SKM-1 (cell line): Measurements from ENCODE around the gene TBC1D22A.

Source experiments
- DNase-seq: peaks from one replicate; lab custom pipeline; 2025; ENCODE audit not compliant: unreplicated experiment; lab: John Stamatoyannopoulos, UW

Gene TBC1D22A

DNA sequence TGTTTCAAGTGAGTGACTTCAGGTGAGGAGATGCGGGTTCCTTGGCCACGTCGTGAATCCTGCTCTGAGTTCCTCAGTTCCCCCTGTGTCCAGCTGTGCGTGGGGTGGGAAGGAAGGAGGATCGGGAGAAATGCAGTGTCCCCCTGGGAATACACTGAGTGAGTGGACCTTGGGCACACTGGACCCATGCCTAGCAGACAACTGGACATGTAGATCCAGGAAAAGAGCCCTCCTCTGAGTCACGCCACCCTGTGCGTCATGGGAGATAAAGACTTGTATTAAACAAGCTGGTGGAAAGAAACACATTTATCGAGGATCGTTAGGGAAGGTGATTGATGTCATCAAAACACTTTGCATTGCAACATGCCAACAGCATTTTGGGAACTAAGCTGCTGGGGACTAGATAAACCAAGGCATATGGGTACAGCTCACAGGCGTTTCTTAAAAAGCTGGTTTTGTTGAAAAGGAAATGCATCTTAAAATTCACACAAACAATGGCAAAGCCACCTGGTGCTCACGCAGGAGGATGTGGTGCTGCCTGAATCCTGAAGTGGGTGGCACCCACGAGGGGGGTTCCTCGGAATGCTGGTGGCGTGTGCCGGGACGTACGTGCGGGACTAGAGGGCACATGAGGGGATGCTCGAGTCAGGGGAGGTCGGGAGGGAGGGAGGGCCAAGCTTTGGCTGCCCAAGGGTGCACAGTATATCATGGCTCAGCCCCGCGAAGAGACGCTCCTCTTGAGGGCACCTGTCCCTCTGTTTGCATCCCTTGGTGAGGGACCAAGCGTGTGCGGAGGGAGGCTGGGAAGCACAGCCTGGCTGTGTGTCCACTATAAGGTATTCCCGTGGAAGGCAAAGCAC, 303.5 kb downstream of the TBC1D22A start:
- no peak for DNase-seq

DNA sequence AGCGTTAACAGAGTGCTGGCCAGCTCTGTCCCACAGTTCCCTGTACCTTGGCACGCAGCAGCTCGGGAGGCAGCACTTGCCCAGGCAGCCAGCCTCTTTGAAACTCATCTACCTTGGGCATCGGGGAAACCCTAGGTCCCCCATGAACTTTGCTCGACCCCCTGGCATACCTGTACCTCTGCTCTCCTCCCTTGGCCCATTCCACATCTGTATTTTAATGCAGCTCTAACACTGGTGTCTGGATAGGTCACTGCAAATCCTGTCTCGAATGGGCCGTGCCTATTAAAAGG, 304.1 kb downstream of the TBC1D22A start:
- DNase-seq: no peak

DNA sequence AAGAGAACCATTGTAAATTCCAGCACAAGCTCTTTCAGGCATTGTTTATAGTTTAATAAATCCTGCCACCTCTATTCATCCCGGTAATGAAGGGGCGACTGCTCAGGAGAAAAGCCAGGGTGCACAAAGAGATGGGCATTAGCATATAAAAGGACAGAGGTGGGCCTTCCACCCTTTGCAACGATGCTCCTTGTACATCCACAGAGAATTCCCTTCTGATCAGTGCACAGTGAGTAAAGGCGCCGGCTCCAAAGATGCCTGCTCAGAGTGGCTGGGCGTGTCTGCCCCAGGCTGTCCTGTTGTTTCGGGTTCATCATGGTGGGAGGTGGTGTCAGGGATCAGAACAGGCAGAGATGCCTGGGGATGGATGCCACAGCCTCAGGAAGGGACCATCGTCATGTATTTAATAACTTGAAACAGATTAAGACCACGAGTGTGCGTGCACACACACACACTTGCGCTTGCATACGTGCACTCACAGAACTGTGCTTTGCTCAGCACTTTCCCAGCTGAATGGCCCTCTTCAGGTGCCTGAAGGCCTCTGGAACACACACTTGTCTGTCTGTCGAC, 305.0 kb downstream of the TBC1D22A start:
- DNase-seq: no peak

DNA sequence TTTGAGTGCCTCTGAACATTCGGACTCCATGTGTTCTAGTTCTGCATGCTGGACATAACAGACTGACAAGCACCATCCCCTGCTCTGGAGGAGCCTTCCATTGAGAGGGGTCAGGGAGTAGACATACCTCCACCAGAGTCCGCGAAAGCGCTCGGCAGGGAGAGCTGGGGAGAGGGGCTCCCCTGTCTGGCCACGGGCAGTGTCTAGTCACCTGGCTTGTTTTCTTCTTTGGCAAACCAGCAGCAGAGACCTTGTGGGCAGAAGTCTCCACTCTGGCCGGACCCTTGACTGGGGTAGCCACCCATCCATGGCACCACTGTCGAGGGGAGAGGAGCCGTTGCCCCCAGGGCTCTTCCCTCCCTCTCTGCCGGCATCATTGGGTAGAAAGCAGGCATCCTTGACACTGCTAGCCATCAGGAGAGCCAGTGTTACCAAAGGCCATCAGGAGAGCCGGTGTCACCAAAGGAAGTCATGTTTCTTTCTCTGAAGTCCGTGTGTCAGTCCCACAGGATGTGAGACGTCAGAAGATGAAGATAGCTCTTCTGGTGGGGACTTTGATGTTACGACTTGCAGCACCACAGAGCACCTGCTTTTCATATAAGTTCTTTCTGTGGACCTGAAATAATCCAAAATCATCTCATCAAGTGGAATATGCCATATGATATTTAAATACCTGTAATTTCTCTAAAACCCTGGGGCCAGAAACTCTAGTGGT, 305.6 kb downstream of the TBC1D22A start:
- DNase-seq: no peak

DNA sequence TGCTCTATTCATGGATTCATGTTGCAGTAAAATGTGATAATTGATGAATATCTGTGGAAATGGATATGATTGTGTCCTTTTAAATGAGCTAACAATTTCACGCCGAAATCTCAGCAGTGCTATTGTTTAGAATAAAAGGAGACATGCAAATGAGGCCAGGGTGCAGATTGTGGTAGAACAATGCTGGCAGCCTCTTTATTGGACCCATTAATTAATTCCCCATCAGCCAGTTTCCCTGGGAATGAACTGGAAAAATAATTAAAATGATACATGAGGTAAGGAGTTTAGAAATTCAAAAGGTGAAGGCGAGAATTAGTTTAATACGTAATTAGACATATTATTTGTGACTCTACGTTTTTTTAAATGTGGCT, 306.2 kb downstream of the TBC1D22A start:
- no peak for DNase-seq

DNA sequence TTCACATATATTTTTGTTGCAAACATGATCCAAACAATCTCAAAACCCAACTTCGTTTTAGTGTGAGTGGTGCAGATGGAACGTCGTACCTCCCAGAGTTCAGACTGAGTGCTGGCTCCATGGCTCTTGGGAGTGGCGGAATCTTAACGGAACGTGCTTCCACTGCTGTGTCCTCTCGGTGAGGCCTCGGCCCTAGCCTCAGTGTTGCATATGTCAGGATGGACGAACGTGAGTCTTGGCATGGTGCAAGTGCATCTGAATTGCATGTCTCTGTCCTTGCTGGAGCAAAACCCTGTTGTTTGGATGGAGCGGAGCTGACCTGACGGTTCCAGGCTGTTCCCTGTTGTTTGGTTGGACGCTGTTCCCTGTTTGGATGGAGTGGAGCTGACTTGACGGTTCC, 306.8 kb downstream of the TBC1D22A start:
- DNase-seq: no peak

DNA sequence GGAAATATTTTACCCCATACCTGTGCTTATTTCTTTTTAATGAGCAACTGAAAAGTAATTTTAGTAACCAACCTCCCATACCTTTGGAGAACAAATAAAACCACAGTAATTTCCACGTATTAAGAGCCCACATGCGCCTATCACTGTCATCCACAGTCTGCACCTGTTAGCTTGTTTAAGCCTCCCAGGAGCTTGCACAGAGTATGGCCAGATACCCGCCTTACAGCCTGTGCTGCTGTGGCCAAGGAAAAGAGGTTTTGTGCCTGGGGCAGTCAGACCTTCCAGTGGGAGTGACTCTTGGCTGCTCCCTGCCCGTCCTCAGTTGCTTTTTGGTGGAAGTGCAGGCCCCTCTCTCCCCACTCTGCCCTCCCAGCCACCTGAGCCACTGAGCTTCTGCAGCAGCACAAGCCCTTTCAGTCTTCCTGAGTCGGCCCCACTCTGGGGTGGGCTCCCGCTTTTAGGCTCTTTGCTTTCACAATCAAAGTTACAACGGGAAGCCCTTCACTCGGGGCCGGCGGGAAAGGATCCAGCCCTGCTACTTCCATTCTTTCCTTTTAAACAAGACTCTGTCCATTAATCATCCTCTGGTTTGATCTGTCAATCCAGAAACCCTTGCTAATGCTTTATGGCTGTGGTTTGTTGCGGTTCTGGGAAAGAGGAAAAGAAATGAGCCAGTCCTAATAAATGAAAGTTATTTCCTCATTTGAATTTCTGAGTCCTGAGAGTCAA, 308.8 kb downstream of the TBC1D22A start:
- DNase-seq: no peak

DNA sequence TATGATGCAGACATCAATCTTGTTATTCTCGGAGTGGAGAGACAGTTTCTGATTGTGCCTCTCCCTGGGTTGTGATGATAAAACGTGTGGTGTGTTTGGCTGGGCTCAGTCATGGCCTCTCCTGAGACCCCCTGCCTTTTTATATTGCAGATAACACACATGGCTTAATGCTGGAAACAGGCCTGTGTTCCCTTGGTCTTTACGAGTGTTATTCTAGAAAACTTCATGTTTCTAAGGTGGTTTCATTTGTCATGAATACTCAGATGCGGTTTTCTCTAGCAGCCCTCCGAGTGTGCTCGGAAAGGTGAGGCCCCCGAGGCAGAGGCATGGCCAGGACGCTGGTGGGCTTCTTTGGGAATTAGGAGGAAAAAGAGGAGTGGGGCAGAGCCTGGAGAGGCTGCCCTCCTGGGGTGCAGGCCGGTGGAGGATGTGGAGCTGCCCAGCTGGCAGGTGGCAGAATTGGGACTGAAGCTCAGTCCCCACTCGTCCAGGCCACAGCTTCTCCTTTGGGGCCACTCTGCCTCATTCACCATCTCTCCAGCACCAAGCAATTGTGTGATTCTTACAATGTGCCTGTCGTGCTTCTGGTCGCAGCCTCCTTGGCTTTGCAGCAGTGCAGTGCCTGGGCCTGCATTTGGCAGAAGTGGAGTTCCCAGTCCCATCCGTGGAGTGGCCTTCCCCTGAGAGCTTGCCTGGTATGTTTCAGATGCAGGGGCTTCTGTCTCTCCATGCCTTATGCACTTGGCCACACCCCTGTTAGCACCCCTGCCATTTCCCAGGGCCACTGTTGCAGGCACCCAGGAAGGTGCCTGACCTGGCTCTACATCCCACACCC, 309.6 kb downstream of the TBC1D22A start:
- DNase-seq: no peak

DNA sequence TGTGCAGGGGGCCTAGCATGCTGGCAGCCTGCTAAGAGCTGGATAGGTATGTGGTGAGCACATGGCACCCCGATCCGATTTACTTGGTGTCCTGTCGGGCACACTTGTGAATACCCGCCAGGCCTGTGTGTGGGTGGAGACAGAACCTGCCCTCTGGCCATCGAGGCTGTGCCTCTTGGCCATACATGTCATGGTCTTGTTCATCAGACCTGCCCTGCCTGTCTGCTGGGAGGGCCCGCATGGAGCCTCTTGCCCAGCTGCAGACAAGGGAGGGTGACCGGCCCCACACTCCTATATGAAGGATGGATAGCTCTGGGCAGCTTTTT, 310.2 kb downstream of the TBC1D22A start:
- no peak for DNase-seq

DNA sequence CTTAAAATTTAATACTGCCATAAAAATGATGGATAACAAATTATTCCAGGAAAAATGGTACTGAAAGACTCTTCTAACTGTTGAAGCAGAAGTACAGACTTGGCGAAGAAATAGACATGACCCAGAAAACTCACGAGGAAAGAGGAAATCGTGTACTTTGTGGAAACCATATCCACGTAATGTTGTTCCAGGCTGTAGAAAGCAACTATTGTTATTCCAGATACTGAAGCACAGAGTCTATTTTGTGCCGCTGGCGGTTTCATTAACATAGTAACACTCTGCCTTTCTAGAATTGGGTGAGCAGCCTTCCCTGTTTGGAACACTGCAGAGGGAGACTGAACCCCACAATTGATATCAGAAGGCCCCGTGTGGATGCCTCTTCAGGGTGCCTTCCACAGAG, 310.6 kb downstream of the TBC1D22A start:
- DNase-seq: no peak

DNA sequence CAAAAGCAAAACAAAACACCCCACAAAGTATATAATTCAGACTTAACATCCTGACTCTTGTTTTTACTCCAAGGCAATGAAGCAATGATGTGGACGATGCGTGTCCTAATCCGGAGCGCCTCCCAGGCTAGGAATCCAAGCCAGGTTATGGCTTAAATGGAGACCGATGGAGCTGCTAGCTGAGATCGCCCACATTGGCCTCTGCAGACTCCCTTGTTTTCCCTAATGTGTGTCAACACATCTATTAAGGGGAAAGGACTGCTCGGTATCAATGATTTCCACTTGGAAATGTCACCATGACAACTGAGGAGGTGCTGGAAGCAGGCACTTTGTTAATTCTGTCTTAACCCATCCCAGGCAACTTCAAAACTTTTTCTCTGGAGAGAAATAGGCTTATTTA, 311.7 kb downstream of the TBC1D22A start:
- DNase-seq: no peak

DNA sequence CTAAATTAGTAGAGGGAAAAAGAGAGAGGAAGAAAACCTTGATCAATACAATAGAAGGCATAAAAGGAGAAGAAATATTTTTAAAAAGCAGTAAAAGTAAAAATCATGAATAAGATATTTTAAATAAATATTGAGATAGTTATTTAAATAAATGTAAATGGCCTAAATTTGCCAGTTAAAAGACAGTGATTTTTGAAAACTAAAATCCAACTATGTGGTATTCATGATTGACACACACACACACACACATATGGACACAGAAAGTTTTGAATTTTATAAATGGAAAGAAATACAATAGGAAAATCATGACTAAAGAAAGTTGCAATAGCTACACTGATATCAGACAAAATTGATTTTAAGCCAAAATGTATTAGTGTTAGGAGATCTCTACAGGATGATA, 313.1 kb downstream of the TBC1D22A start:
- DNase-seq: no peak

DNA sequence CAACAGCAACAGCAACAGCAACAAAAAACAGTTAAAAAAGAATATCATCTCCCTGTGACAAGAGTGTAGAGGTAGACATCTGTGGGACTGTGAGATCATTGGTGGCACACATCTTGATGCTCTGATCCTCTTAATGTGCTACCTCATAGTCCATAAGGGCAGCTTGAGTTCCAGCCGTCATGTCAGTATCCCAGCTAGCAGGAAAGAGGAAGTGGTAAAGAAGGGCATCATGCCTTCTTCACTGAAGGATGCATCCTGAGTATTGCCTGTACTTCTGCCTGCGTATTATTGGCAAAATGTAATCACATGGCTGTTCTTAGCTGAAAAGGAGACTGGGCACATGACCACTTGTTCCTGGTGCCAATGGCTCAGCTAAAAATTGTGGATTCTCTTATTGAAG, 314.3 kb downstream of the TBC1D22A start:
- no peak for DNase-seq

DNA sequence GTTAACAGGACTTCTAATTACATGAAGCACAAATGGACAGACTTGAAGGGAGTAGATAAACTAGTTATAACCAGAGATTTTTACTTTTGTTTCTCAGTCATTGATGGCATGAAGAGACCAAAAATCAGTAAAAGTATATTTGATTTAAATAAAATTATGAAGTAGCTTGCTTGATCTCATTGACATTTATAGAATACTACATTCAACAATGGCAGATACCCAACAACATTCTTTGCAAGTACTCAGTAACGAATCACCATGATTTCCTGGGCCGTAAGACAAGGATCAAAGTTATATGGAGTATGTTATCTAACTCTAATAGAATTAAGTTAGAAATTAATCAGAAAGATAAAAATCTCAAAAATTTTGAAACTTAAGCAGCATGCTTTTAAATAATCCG, 317.6 kb downstream of the TBC1D22A start:
- DNase-seq: no peak

DNA sequence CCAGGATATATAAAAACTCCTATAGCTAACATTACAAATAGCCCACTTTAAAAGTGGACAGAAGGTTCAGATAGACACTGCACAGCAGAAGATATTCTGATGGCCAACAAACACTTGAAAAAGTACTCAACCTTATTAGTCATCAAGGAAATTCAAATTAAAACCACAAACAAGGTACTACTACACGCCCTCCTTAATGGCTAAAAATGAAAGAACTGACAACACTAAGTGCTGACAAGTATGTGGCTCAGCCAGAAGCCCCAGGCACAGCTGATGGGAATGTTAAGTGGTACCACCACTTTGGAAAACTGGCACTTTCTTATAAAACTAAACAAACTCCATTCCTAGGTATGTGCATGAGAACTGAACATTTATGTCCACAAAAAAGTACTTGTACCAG, 320.1 kb downstream of the TBC1D22A start:
- no peak for DNase-seq

DNA sequence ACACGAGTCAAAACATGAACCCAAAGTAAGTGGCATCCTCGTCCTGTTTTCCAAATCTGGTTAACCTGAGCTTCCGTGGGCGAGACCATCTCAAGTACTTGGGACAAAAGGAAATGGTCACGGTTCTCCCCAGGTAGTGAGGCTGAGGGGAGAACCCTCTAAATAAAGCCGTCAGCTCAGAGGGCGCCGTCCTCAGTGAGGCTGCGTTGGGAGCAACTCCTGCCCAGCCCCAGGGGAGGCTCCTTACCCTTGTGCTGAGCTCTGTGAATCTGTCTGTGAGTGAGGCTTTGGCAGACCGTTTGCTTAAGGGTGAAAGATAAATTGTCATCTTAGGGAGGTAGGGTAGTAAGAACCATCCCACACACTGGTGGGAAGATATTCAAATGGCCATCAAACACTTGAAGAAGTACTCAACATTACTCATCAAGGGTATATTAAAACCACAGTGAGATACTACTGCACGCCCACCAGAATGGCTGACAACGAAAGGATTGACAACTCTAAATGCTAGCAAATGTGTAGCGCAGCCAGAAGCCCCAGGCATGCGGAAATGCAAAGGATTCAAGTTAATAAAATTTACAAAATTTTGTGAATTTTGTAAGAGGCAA, 321.0 kb downstream of the TBC1D22A start:
- no peak for DNase-seq

DNA sequence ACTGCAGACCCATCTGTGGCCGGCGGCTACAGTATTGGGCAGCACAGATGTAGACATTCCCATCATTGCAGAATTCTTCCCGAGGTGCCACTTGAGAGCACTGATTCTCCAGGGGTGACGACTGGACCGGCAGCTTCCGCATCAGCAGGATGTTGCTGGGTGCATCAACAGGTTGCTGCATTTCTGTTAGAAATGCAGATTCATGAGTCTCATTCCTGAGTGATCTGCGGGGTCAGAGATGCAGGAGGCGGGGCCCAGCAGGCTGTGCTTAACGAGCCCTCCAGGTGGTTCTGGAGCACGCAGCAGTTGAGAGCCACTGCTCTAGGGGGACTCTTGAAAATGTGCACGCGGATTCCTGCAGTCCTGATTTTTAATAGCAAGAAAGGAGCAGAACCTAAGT, 321.8 kb downstream of the TBC1D22A start:
- DNase-seq: no peak

DNA sequence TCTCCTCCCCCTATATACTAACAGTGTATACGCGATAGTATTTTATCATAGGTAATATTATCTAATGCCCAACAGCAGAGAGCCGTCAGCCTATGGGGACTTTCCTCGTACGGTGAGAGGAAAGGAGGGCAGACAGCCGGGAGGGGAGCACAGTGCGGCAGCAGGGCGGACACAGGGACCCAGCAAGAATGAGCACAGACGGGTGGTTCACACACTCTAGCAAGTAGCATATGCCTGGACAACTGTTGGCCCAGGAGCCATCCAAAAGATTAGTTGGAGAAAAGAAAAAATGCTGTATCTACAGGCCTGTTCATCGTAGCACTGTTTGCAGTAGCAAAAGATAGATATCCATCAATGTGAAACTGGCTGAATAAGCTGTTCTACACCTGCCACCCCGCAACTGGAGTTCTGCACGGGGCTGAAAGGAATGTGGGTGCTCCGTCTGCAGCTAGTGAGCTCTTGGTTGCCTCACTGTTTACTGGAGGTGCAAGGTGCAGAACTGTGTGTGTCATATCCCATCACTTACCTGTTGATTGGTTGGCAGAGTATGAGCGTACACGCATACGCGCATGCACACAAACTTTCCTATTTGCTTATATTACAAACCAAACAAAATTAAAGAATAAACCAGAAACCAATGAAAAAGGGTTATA, 324.3 kb downstream of the TBC1D22A start:
- DNase-seq: no peak

DNA sequence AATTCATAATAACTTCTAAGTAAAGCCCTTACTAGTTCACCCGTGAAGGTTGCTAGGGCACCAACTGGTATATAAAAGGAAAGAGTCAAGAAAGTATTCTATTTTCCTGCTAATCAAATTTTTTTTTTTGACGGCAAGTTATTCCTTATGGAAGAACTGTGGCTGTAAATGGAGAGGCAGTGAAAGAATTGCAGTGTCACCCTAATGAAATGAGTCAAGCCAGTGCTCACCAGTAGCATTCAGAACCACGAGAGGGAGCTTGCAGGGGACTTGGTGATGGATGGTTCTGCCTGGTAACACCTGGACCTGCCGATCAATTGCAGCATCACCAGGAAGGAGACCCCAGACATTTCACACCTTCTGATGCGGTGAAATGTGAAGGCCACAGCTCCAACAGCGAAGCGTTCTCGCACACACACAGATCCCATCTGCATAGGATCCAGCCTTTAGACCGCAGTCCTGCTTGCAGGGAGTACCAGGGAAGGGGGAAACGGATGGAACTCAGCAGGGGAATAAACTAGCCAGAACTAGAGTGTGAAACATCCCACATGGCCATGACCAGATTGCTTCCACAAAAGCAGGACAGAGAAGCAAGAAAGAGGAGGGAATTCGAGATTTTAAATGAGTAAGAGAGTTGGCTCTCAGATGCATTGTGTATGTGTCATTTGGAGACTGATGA, 326.2 kb downstream of the TBC1D22A start:
- DNase-seq: no peak

DNA sequence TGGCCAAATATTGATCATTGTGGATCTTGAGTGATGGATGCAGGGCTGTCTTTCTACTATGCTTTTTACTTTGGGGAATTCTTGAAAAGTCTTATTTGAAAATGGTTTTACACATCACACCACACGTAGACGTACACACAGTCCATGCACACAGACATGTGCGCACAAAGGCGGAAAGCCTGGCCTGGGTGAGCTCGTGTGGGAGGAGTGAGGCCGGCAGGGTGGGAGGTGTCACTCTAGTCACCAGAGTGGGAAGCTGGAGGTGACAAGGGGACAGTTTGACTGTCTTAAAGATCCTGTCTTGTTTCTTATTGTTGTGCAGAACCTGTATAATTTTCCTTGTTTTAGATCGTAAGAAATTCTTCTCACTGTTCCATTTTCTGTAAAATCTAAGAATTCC, 326.9 kb downstream of the TBC1D22A start:
- DNase-seq: no peak
